Mesenteric fat pad (tissue), 1 donor: Measurements from ENCODE around the gene F11R. TPM values are rescaled to one million over a fixed set of nuclear protein-coding genes. Genes with fewer than 3 reads are reported as not detected.
"Not testable (repeated sequence)": the region's sequence is repeated elsewhere in the genome, so short reads cannot be mapped to it uniquely, and the experiment has no call there.

ENCODE experiments used
- DNase-seq: peaks from one replicate; pipeline ENCODE4 v3.0.0-alpha.2; 2020; ENCODE audit warnings: low spot score
- total RNA-seq: library from RNA; stranded (reverse); fragmentation: NEBNext Ultra II Directional; extraction: Animal tissue kit (Norgen Biotek cat#: 25700); gene quantifications from one replicate; pipeline ENCODE4 v1.2.1, GENCODE V29; 2021
- donor health status: DM: yes; HTN: yes; CAD: no.

The F11R gene
- total RNA-seq, 1 donor from 2014 or later, result 55.5 TPM

DNA sequence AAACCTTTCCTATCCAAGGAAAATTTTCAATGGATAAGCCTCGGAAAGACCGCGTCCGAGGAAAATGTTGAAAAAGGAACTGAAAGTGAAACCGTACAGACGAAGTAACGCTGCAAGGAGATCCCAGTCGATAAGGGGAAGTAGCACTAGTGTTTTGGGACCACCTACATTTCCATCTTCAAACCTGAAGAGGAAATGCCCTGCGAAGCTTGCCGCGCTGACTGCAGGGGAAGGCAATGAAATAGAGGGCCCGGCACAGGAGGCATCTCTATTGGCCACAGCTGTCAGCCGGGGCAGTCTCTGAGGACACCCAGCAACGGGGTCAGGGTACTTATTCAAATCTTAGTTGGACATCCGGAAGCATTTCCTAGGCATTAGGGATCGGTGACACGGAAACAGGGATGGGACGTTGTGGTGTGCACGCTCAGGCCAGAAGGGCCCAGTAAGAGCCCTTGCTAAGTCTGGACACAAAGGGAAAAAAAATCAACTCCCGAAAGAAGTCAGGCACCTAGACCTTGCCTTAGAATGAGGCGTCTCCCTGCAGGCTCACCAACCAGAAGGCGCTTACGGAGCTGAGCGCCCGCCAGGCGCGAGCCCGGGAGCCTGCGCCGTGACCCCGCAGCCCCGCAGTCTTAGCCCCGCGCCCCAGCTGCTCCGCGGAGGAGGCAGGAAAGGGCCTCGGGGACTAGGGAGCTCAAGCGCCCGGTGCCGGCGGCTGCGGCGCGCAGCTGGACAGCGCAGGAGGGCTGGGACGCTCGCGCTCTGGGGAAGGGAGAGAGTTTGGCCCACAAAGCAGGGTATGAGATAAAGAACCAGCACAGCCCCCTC, 24.2 kb upstream of the F11R start:
- DNase-seq, result no peak

DNA sequence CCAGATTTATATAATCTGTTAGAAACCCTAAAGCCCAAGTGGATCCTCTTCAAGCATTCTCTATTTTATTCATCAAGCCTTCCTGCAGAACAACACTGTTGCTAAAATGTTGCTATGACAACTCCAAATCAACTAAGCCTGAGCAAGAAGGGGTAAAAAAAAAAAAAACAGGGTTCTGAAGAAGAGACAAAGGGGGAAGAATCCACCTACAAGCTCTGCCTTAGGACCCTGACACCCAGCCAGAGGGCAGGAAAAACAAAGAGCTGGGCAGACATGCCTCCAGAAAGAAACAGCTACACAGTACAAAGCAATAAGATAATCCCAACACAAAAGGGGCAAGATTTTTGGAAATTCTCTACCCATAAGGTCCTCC, 23.6 kb upstream of the F11R start:
- no peak for DNase-seq

DNA sequence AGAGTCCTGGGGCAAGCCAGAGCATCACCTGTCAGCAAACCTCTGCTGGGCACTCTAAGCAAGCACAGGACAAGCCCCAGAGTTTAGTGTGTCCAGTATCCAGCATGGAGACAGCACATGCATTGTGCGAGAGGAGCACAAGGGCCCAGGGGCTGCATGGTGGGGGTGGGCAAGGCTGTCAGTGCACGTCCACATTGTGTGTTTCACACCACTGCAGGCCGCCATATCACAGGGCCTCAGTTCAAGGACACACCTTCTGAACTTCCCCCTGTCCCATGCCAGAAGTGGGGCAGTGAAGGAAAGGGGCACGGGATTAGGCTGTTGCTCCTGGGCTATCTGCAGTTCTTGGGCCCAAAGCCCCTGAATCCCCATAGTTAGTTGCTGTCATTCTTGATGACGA, 18.6 kb upstream of the F11R start:
- no peak for DNase-seq

DNA sequence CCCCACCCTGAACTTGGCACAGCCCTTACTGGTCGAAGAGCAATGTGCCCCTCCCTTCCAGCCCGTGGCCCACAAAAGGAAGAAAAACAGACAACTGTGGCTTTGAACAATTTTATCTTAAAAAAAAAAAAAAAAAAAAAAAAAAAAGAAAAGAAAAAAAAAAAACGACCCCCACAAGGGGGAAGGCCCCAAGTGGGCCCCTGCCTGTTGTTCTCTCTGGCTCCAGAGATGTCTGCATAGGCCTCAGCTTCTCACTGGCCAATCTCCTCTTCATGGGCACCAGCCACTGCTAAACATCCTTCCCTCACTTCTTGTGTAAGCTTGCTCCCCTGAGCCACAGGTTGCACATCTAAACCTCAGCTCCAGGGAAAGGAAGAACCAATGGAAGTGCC, 18.2 kb upstream of the F11R start:
- DNase-seq, result no peak

DNA sequence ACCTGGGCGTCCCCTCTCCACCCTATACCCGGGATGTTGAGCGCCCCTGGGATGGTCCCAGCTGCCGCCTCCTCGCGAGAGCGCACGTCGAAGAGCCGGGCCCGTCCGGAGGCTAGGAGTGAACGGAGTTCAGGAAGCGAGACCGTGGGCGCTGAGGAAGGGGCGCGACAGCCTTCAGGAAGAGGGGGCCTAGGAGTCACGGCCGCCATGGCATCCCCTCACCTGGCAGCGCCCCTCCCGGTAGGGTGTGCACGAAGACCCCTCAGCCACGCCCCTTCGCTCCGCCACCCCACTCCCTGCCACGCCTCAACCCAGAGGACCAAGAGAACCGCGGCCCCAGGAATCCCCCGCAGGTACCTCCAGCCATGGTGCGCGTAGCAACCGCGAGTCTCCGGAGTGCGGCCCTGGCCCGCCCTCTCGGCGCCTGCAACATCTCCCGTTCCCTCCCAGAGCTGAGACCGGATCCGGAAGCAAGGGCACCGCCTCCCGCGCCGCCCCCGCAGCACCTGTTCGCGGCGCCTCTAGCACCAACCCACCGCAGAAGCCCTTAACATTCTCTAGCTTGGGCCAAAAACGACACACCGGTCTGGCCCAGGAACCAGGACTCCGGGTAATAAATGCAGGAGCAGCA, 17.7 kb upstream of the F11R start, which contains the start of gene TSTD1:
TSS of gene TSTD1 (minus strand) at position 442 of the 631 bp plus-strand sequence. CDS start at position 367, 75 bp downstream.
- DNase-seq, result no peak

DNA sequence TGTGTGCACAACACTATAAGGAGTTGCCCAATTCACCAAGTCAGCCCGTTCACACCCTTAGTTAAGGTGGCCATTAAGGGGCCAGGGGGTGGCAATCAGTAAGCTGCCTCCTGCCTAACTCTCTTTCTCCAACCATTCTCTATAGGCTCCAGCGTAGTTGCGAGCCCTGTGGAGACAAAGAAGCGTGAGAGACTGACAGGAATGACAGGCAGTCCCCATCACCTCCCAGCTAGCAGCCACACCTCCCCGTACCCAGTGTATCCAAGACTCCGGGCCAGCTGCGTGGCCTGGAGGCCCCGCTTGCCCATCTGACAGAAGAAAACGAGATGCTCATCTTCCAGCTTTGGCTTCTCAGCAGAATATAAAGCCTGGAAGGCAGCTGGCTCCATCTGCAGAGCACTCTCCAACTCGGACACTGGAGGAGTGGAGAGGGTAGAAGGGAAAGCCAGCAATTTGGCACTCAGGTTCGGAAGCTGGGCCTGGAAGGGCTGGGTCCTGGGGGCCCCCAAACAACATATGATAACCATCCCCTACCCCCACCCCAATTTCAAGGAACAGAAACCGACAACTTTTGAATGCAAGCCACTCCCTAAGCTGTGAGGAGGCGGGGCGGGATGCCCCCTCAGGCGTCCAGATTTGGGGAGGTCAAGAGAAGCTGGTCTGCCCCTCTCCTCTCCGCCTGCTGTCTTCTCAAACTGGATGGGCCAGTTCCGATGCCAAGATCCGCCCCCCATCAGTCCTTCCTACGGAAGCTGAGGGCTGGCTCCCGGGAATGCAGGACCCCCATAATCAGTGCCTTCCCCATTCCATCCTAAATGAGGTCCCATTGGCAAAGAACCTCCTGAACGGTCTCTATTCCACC, 16.9 kb upstream of the F11R start:
- DNase-seq, result no peak

DNA sequence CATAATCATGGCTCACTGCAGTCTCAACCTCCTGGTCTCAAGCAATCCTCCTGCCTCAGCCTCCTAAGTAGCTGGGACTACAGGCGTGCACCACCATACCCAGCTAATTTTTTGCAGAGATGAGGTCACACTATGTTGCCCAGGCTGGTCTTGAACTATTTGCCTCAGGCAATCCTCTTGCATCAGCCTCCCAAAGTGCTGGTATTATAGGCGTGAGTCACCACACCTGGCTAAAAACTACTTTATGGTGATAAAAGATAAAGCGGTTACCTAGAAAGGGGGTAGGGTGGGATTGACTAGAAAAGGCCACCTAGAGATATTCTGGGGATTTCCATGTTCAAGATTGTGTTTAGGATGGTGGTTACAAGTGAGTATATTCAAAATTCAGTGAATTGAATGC, 12.8 kb upstream of the F11R start:
- DNase-seq, result peak; percentile 11

DNA sequence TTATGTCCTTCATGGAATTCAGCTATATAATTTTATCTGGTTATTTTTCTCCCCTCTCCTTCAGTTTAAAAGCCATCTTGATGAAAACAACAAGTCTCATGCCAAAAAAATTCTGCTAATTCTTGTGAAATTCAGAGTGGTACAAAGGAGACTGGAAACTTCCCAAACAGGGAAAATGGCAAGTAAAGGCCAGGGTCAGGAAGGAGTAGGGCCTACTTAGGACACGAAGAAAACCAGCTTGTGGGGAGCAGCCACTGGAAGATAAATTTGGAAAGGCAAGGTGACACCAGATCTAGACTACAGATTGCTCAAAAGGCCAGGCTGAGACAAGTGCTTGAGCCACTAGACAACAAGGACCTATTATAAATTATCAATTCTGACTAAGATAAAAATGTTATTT, 11.5 kb upstream of the F11R start:
- DNase-seq, result no peak

DNA sequence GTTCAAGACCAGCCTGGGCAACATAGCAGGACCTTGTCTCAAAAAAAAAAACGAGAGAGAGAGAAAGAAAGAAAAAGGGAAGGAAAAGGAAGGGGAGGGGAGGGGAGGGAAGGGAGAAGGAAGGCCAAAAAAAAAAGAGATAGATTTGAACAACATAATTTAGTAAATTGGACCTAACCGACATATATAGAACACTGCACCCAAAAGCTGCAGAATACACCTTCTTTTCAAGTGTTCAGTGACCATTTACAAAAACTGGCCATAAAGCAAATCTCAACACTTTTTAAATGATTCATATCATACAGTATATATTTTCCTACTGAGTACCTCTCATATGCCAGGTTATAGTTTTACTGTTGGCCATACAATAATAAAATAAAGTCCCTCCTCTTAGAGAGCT, 10.9 kb upstream of the F11R start:
- no peak for DNase-seq

DNA sequence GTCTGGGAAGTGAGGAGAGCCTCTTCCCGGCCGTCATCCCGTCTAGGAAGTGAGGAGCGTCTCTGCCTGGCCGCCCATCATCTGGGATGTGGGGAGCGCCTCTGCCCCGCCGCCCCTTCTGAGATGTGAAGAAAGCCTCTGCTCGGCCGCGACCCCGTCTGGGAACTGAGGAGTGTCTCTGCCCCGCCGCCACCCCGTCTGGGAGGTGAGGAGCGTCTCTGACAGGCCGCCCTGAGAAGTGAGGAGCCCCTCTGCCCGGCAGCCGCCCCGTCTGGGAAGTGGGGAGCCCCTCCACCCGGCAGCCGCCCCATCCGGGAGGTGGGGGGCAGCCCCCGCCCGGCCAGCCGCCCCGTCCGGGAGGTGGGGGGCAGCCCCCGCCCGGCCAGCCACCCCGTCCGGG, 8.5 kb upstream of the F11R start:
- not testable (repeated sequence) for DNase-seq

DNA sequence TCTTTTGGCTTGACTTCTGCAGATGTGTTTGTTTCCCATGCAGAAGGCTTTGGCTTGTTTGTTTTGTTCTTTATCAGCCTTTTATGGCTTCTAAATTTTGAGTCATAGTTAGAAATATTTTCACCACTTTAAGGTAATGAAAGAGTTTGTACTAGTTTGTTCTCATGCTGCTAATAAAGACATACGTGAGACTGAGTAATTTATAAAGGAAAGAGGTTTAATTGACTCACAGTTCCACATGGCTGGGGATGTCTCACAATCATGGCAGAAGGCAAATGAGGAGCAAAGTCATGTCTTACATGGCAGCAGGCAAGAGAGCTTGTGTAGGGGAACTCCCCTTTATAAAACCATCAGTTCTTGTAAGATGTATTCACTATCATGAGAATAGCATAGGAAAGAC, 6.0 kb upstream of the F11R start:
- not testable (repeated sequence) for DNase-seq

DNA sequence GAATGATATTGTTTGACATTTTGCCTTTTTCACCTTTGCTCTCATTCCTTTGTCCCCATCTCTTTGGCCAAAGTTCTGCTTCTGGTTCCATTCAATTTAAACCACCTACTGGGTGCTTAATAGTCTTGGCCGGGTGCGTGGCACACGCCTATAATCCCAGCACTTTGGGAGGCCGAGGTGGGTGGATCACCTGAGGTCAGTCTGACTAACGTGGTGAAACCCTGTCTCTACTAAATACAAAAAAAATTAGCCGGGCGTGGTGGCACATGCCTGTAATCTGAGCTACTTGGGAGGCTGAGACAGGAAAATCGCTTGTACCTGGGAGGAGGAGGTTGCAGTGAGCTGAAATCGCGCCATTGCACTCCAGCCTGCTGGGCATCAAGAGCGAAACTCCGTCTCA, 1.5 kb upstream of the F11R start:
- DNase-seq, result not testable (repeated sequence)

DNA sequence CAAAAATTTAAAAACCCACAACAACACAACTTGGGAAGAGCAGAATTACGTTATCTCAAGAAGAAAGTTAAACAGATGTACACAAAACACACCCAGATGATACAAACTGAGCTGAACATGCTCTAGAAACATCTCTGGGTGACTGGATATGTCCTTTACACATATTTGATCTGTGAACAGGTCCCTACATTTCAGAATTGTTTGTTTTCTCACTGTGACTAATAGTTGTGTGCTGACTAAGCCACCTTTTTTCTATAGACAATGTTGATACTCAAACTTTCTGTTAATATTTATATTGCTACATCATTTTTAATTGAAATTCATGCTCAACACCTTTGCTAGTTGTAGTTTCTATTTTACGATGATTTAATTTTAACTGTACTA, 1.0 kb upstream of the F11R start:
- DNase-seq, result no peak

DNA sequence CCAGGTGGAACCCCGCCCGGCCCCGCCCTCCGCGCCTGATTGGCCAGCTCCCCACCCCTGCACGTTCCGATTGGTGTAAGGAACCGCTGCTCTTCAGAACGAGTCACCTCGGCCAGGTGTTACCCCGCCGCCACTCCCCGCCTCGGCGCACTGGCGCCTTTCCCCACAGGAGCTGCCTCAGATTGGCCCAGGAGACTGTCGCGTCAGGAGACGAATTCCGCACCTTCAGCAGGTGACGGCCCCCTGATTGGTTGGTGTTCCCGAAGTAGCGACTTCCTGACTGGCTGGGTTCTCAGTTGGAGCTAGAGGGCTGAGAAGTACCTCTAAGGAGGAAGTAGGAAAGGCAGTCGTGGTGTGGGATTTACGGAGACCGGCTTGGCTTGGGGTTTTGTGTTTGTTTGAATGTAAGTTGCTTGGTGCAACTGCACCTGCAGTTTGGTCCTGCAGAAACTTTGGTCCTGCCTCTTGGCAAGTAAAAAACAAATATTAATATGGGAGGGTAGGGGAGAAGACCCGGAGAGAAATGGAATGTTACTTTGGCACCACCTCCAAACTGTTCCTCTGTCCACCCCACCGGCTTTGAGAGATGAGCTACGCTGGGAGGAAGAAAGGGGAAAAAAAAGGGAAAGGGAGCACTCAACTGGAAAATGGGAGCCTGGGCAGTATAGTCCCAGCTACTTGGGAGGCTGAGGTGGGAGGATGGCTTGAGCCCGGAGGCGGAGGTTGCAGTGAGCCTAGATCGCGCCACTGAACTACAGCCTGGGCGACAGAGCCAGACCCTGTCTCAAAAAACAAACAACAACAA, 415 bp upstream of the F11R start:
- DNase-seq, result peak; percentile 94

DNA sequence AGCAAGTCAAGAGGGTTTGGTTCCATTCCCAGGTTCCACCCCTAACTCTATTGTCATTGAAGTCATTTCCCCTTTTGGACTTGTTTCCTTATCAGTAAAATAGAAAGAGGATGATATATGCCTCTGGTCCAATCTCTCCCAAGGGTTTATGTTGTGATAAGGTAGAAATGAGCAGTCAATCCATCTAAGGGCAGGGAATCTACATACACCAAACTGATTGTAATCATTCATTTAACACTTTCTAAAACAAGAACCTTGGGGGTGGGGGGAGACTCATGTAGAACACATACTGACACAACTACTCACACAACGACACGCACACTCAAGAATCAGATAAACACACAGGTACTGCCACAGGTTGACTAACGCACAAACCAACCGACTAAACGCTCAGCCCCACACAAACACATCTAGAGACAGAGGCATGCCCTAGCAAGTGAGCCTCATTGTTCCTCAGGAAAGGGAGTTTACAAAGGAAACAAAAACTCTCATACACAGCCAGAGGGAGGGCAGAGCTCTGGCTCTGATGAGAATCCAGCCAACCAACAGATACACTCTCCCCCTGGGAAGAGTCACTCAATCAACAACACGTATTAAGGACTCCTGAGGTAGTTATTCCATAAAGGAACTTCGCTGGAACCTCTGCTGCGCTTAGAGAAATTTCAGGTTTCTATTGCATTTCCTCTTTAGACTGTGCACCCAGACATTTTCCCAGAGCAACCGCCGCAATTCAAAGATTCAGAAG, 1.0 kb downstream of the F11R start:
- no peak for DNase-seq

DNA sequence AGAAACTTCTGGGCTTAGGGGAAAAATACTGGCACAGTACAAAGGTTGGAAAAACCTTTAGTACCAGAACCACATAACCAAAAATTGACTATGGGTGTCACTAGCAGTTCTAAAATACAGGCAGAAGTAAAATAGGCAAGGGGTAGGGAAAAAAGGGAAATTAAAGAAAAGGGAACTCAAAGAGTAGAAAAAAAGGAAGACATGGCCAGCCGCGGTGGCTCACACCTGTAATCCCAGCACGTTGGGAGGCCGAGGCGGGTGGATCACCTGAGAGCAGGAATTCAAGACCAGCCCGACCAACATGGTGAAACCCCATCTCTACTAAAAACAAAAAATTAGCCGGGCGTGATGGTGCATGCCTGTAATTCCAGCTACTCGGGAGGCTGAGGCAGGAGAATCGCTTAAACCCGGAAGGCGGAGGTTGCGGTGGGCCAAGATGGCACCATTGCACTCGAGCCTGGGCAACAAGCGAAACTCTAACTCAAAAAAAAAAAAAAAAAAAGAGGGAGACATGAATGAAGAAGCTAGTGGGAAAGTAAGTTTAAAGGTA, 1.8 kb downstream of the F11R start:
- not testable (repeated sequence) for DNase-seq

DNA sequence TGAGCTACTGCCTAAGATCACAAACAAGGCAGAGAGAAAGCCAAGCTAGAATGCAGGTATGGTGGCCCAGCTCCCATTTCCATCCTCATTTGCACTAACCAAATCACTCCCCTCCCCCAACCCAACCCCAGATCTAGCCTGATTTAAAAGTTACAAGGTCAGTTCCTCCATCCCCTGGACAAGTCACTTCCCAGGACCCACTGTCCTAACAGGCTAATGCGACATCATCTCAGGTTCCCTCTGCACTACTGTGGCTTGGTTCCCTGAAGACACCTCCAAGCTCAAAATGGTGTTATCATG, 2.4 kb downstream of the F11R start:
- DNase-seq, result no peak

DNA sequence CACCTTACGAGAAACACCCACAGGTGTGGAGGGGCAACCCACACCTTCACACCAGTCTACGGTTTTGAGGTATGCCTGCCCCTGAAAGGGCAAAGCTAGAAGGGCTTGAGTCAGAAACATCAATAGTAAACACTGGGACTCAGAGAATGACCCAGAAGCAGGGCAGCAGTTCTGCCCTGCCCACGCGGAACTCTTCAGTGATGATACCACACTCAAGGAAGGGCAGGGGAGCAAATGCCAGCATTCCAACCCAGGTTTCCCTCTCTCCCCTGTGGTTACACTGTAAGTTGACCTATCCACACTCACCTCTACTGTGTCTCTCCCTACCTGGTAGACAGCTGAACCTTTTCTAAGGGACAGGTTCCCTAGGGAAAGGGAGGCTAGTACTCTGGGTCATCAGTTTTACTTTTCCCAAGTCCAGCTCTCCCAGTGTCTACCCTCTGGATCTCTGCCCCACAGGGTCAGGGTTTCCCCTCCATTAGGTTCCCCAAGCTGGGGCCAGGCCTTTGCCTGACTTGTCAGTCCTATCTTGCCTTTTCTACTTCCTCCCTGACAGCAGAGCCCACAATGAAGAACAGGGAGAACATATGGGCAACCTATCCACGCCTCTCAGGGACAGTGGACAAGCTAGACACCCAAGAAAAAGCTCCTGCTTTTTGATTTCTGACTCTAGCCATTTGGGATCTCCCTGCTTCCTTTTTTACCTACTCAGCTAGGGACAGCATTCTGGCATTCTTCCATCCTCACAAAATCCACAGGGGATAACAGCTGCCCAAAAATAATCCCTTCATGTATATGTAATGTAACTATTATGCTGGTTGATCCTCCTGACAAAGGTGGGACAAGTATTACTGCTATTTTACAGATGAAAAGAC, 3.0 kb downstream of the F11R start:
- no peak for DNase-seq

DNA sequence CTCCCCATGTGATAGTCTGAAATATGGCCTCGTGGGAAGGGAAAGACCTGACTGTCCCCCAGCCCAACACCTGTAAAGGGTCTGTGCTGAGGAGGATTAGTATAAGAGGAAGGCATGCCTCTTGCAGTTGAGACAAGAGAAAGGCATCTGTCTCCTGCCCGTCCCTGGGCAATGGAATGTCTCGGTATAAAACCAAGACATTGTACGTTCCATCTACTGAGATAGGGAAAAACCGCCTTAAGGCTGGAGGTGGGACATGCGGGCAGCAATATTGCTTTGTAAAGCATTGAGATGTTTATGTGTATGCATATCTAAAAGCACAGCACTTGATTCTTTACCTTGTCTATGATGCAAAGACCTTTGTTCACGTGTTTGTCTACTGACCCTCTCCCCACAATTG, 3.8 kb downstream of the F11R start:
- DNase-seq, result not testable (repeated sequence)
